Kidney epithelial cell (primary cell): ENCODE results near the gene RELA. TPM values are rescaled to one million over a fixed set of nuclear protein-coding genes. Genes with fewer than 3 reads are reported as not detected.

Experiments
- DNase-seq: peaks from one replicate; pipeline ENCODE4 v3.0.0-alpha.2; 2010; ENCODE audit warnings: low read depth
- H3K27me3 ChIP-seq: 2 replicates; pipeline ENCODE4 v1.6.0; 2011; ENCODE audit warnings: low read length; ENCODE audit not compliant: control insufficient read depth, insufficient read depth
- H3K36me3 ChIP-seq: 2 replicates; pipeline ENCODE4 v1.5.1; 2011; ENCODE audit warnings: low read length; ENCODE audit not compliant: control insufficient read depth, insufficient read depth
- H3K4me3 ChIP-seq: 2 replicates; pipeline ENCODE4 v1.5.1; 2011; ENCODE audit warnings: low read depth, mild to moderate bottlenecking, control low read depth, low read length
- CTCF ChIP-seq: IDR thresholded peaks from 2 replicates; pipeline ENCODE4 v1.5.1; 2011; ENCODE audit warnings: mild to moderate bottlenecking, moderate library complexity, low read length, control low read depth, inconsistent platforms; ENCODE audit not compliant: insufficient read depth, poor library complexity, severe bottlenecking
- total RNA-seq: library from RNA; depleted of rRNA; stranded (reverse); fragments of >200 nt; gene quantifications from 2 replicates; pipeline ENCODE4 v1.2.3, GENCODE V29; 2015

The RELA gene
- total RNA-seq, 1 donor from 2014 or later = 64.3 TPM

- H3K36me3 ChIP-seq = peaks cover 6% of the 10 kb centered on the region
These were observed 8.1 kb downstream of the RELA start for GRCh38 chr11:65654375-65655349.

GRCh38 chr11:65653229-65654225 is 9.2 kb downstream of the RELA start:
- DNase-seq = no peak
- H3K36me3 ChIP-seq = peaks cover 6% of the 10 kb centered on the region
- no peaks in the 10 kb centered on the region for H3K27me3 ChIP-seq
- TF ChIP-seq CTCF = no peak
- H3K4me3 ChIP-seq = peak overlapping the region; percentile 48

More at GRCh38 chr11:65654375-65655349, 8.1 kb downstream of the RELA start:
- Histone ChIP-seq H3K4me3 (no peak overlapping the region), H3K27me3 (no peaks in the 10 kb centered on the region)
- TF ChIP-seq CTCF = no peak
- DNase-seq = no peak

- no peak for TF ChIP-seq CTCF
- no peaks in the 10 kb centered on the region for H3K27me3 ChIP-seq
- peak; percentile 64 for DNase-seq
- peak overlapping the region; percentile 48 for H3K4me3 ChIP-seq
- peaks cover 6% of the 10 kb centered on the region for H3K36me3 ChIP-seq
These were observed 10.0 kb downstream of the RELA start for GRCh38 chr11:65652511-65653228.

GRCh38 chr11:65651589-65652510 is 10.9 kb downstream of the RELA start:
- Histone ChIP-seq H3K4me3 (peak overlapping the region; percentile 48), H3K27me3 (no peaks in the 10 kb centered on the region), H3K36me3 (peaks cover 4% of the 10 kb centered on the region)
- no peak for TF ChIP-seq CTCF
- no peak for DNase-seq

- Histone ChIP-seq H3K36me3 (peaks cover 4% of the 10 kb centered on the region), H3K4me3 (no peak overlapping the region), H3K27me3 (no peaks in the 10 kb centered on the region)
- DNase-seq = no peak
- TF ChIP-seq CTCF = no peak
These were observed 11.5 kb downstream of the RELA start for GRCh38 chr11:65651339-65651588.
